H9 (cell line): ENCODE data around the gene USB1. TPM values are rescaled to one million over a fixed set of nuclear protein-coding genes. Genes with fewer than 3 reads are reported as not detected.

Experiments used
- DNase-seq: peaks from one replicate; pipeline ENCODE4 v3.0.0-alpha.2; 2017
- H2AFZ ChIP-seq: one replicate; pipeline ENCODE4 v1.6.1; 2013; ENCODE audit warnings: mild to moderate bottlenecking, low read length, control low read depth, moderate library complexity
- H2AK5ac ChIP-seq: 2 replicates; pipeline ENCODE4 v1.6.1; 2013; ENCODE audit warnings: low read length, control low read depth, mixed read lengths; ENCODE audit not compliant: insufficient read length
- H2BK120ac ChIP-seq: one replicate; pipeline ENCODE4 v1.6.1; 2013; ENCODE audit warnings: low read depth, mild to moderate bottlenecking, low read length, control low read depth, inconsistent platforms; ENCODE audit not compliant: poor library complexity, severe bottlenecking
- H2BK12ac ChIP-seq: 2 replicates; pipeline ENCODE4 v1.6.1; 2013; ENCODE audit warnings: low read length, control low read depth, mixed read lengths, low read depth; ENCODE audit not compliant: insufficient read length
- H2BK15ac ChIP-seq: 2 replicates; pipeline ENCODE4 v1.6.1; 2013; ENCODE audit warnings: low read depth, low read length, control low read depth
- H2BK20ac ChIP-seq: one replicate; pipeline ENCODE4 v1.6.1; 2013; ENCODE audit warnings: low read depth, mild to moderate bottlenecking, low read length, control low read depth, inconsistent platforms; ENCODE audit not compliant: poor library complexity, severe bottlenecking
- H2BK5ac ChIP-seq: 2 replicates; pipeline ENCODE4 v1.6.1; 2013; ENCODE audit warnings: low read length, control low read depth, mixed read lengths; ENCODE audit not compliant: insufficient read length
- H3K14ac ChIP-seq: 2 replicates; pipeline ENCODE4 v1.6.1; 2013; ENCODE audit warnings: low read length, control low read depth; ENCODE audit not compliant: insufficient read depth
- H3K18ac ChIP-seq: 2 replicates; pipeline ENCODE4 v1.6.1; 2013; ENCODE audit warnings: low read depth, mild to moderate bottlenecking, mixed read lengths, low read length, control low read depth; ENCODE audit not compliant: insufficient read length
- H3K23ac ChIP-seq: 2 replicates; pipeline ENCODE4 v1.6.1; 2013; ENCODE audit warnings: low read length, control low read depth, mixed read lengths, low read depth; ENCODE audit not compliant: insufficient read length
- H3K23me2 ChIP-seq: 2 replicates; pipeline ENCODE4 v1.6.1; 2013; ENCODE audit warnings: low read depth, mild to moderate bottlenecking, mixed read lengths, low read length, control low read depth; ENCODE audit not compliant: insufficient read length, poor library complexity, severe bottlenecking
- H3K27ac ChIP-seq: 2 replicates; pipeline ENCODE4 v1.5.1; 2013; ENCODE audit warnings: low read length, control low read depth, mixed read lengths, low read depth; ENCODE audit not compliant: insufficient read length
- H3K27me3 ChIP-seq: 2 replicates; pipeline ENCODE4 v1.6.1; 2013; ENCODE audit warnings: low read length, control low read depth, inconsistent platforms; ENCODE audit not compliant: insufficient read depth
- H3K4ac ChIP-seq: 2 replicates; pipeline ENCODE4 v1.6.1; 2013; ENCODE audit warnings: low read depth, mild to moderate bottlenecking, control low read depth, inconsistent platforms, low read length, moderate library complexity
- H3K4me1 ChIP-seq: 2 replicates; pipeline ENCODE4 v1.6.1; 2013; ENCODE audit warnings: low read length, control low read depth, inconsistent platforms; ENCODE audit not compliant: insufficient read depth
- H3K4me2 ChIP-seq: 2 replicates; pipeline ENCODE4 v1.6.1; 2013; ENCODE audit warnings: low read length, control low read depth, mixed read lengths; ENCODE audit not compliant: insufficient read length, insufficient read depth
- H3K56ac ChIP-seq: 2 replicates; pipeline ENCODE4 v1.6.1; 2013; ENCODE audit warnings: low read depth, mild to moderate bottlenecking, mixed read lengths, low read length, control low read depth; ENCODE audit not compliant: insufficient read length
- H3K79me1 ChIP-seq: 2 replicates; pipeline ENCODE4 v1.6.1; 2013; ENCODE audit warnings: low read depth, mild to moderate bottlenecking, moderate library complexity, low read length, control low read depth, inconsistent platforms; ENCODE audit not compliant: insufficient read depth, poor library complexity, severe bottlenecking
- H3K79me2 ChIP-seq: 2 replicates; pipeline ENCODE4 v1.6.1; 2013; ENCODE audit warnings: low read length, control low read depth, inconsistent platforms; ENCODE audit not compliant: insufficient read depth
- H3K9ac ChIP-seq: 2 replicates; pipeline ENCODE4 v1.6.1; 2013; ENCODE audit warnings: low read length, control low read depth, mixed read lengths; ENCODE audit not compliant: insufficient read length; ENCODE audit errors: extremely low read depth
- H3K9me3 ChIP-seq: one replicate; pipeline ENCODE4 v1.6.1; 2013; ENCODE audit warnings: low read depth, low read length, inconsistent platforms; ENCODE audit not compliant: control insufficient read depth
- H3T11ph ChIP-seq: one replicate; pipeline ENCODE4 v1.6.1; 2013; ENCODE audit warnings: mild to moderate bottlenecking, low read length, control low read depth, inconsistent platforms
- H4K20me1 ChIP-seq: one replicate; pipeline ENCODE4 v1.6.1; 2013; ENCODE audit not compliant: control insufficient read depth, insufficient read length, insufficient read depth
- H4K5ac ChIP-seq: 2 replicates; pipeline ENCODE4 v1.6.1; 2013; ENCODE audit warnings: low read depth, mild to moderate bottlenecking, mixed read lengths, low read length, control low read depth; ENCODE audit not compliant: insufficient read length
- H4K8ac ChIP-seq: replicated peaks from 2 replicates; pipeline ENCODE4 v1.6.1; 2013; ENCODE audit warnings: low read length, control low read depth, mixed read lengths, low read depth; ENCODE audit not compliant: insufficient read length
- H4K91ac ChIP-seq: 2 replicates; pipeline ENCODE4 v1.6.1; 2013; ENCODE audit warnings: low read depth, mild to moderate bottlenecking, moderate library complexity, mixed read lengths, low read length, control low read depth; ENCODE audit not compliant: insufficient read length
- H3K27ac Mint-ChIP-seq, 3 experiments: 2 replicates in 2 of 3; 3 replicates in 1 of 3; pipeline ENCODE4 v1.8.0; 2020 to 2021; ENCODE audit warnings: mixed read lengths in 3 of 3, mild to moderate bottlenecking in 1 of 3, moderate library complexity in 1 of 3
- H3K27me3 Mint-ChIP-seq: 2 replicates; pipeline ENCODE4 v1.8.0; 2021; ENCODE audit warnings: low read depth, mild to moderate bottlenecking, moderate library complexity, mixed read lengths
- H3K36me3 Mint-ChIP-seq, 3 experiments: 2 replicates in 2 of 3; 3 replicates in 1 of 3; pipeline ENCODE4 v1.8.0; 2020 to 2021; ENCODE audit warnings: low read depth in 3 of 3, mixed read lengths in 3 of 3; ENCODE audit not compliant: insufficient read depth in 1 of 3
- H3K4me1 Mint-ChIP-seq, 2 experiments: 2 replicates each; pipeline ENCODE4 v1.8.0; 2020; ENCODE audit warnings: mixed read lengths in 2 of 2
- H3K4me3 Mint-ChIP-seq, 2 experiments: 2 replicates in 1 of 2; 3 replicates in 1 of 2; pipeline ENCODE4 v1.8.0; 2020 to 2021; ENCODE audit warnings: mild to moderate bottlenecking in 2 of 2, mixed read lengths in 2 of 2, moderate library complexity in 1 of 2
- H3K9me3 Mint-ChIP-seq, 2 experiments: 2 replicates in 1 of 2; 3 replicates in 1 of 2; pipeline ENCODE4 v1.8.0; 2020; ENCODE audit warnings: mild to moderate bottlenecking in 2 of 2, mixed read lengths in 2 of 2, moderate library complexity in 1 of 2
- CTCF ChIP-seq: fragments of 200-600 bp; sonication (generic); conservative IDR thresholded peaks from 3 replicates; pipeline ENCODE4 v1.8.0; 2021; ENCODE audit warnings: antibody characterized with exemption, mild to moderate bottlenecking
- WGBS: extraction: QIAGEN DNeasy Blood & Tissue Kit; methylation state at CpG from one replicate; pipeline ENCODE4 v1.1.7; 2013; ENCODE audit warnings: missing lambda C conversion rate, low lambda C conversion rate, mixed read lengths; ENCODE audit not compliant: insufficient read length; ENCODE audit errors: extremely low coverage; 5-methylcytosine and 5-hydroxymethylcytosine counted together
- total RNA-seq: library from RNA; stranded (reverse); gene quantifications from 2 replicates; pipeline ENCODE4 v1.2.1, GENCODE V29; 2021

USB1 gene
- total RNA-seq, 1 experiment from 2014 or later, result 65.0 TPM

GRCh38 chr16:57998486-57998885 is 2.7 kb upstream of the USB1 start:
- H2BK20ac ChIP-seq, result no peak overlapping the region
- no peaks in the 10 kb centered on the region for H3K27me3 ChIP-seq
- no peak overlapping the region for H3K27ac ChIP-seq
- H4K91ac ChIP-seq, result no peak overlapping the region
- H3K14ac ChIP-seq, result no peak overlapping the region
- no peaks in the 10 kb centered on the region; the same call in 1 of the 2 replicates for H3K27me3 Mint-ChIP-seq
- no peak overlapping the region for H2AK5ac ChIP-seq
- peak overlapping the region in 1 of 2 experiments; percentile 77; a peak in 1 of 5 replicates for H3K4me3 Mint-ChIP-seq
- no peaks in the 10 kb centered on the region for H3K79me1 ChIP-seq
- no peak for TF ChIP-seq CTCF
- H2BK5ac ChIP-seq, result no peak overlapping the region
- WGBS, result no CpG with 5 or more reads among the region's 8 CpGs
- H3K23me2 ChIP-seq, result peaks cover 8% of the 10 kb centered on the region
- H3K18ac ChIP-seq, result no peak overlapping the region
- no peak overlapping the region for H2BK120ac ChIP-seq
- H3K4ac ChIP-seq, result no peak overlapping the region
- H3K4me1 Mint-ChIP-seq, result peaks cover 16 to 17% of the 10 kb centered on the region in 2 experiments
- H3T11ph ChIP-seq, result no peak overlapping the region
- H4K8ac ChIP-seq, result no peak overlapping the region
- no peak overlapping the region for H2BK12ac ChIP-seq
- H3K56ac ChIP-seq, result no peak overlapping the region
- H4K5ac ChIP-seq, result no peak overlapping the region
- no peaks in the 10 kb centered on the region for H4K20me1 ChIP-seq
- H3K36me3 Mint-ChIP-seq, result peaks cover 4 to 28% (median 22%) of the 10 kb centered on the region in 3 experiments; a peak in 6 of 7 replicates
- H3K9ac ChIP-seq, result no peak overlapping the region
- H2BK15ac ChIP-seq, result no peak overlapping the region
- peak; percentile 81 for DNase-seq
- H3K23ac ChIP-seq, result no peak overlapping the region
- no peaks in the 10 kb centered on the region; the same call in 1 of the 2 replicates for H3K79me2 ChIP-seq
- H3K27ac Mint-ChIP-seq, result peak overlapping the region in 1 of 3 experiments; percentile 37; a peak in 1 of 7 replicates
- no peaks in the 10 kb centered on the region for H3K9me3 Mint-ChIP-seq
- no peak overlapping the region for H3K4me2 ChIP-seq
- peaks cover 2% of the 10 kb centered on the region; the same call in 1 of the 2 replicates for H3K4me1 ChIP-seq
- no peaks in the 10 kb centered on the region for H3K9me3 ChIP-seq
- no peak overlapping the region for H2AFZ ChIP-seq
